HG03521 (cell line): Measurements from ENCODE around the gene GABARAP.

Experiments used
- ATAC-seq: cut with Tn5 transposase; IDR thresholded peaks from one replicate; pipeline ENCODE4 v1.9.1; 2021; ENCODE audit warnings: mild to moderate bottlenecking, moderate library complexity; ENCODE audit not compliant: unreplicated experiment

Gene GABARAP

GRCh38 chr17:7241090-7241733, 1.0 kb downstream of the GABARAP start:
- no peak for ATAC-seq

GRCh38 chr17:7240375-7240774, 1.9 kb downstream of the GABARAP start:
- ATAC-seq, result no peak

GRCh38 chr17:7239091-7240027, 2.9 kb downstream of the GABARAP start, which contains the start of gene PHF23:
Gene PHF23, minus strand, starts transcription at chr17:7239457. Its CDS starts 178 bp downstream, at chr17:7239279.
- ATAC-seq, result peak; percentile 46

- no peak for ATAC-seq
These were observed 3.7 kb downstream of the GABARAP start for GRCh38 chr17:7238420-7239090.

- ATAC-seq, result no peak
These were observed 4.4 kb downstream of the GABARAP start for GRCh38 chr17:7237761-7238419.

GRCh38 chr17:7237266-7237760, 4.9 kb downstream of the GABARAP start:
- no peak for ATAC-seq

GRCh38 chr17:7236808-7237207, 5.4 kb downstream of the GABARAP start:
- no peak for ATAC-seq

- ATAC-seq, result no peak
These were observed 6.3 kb downstream of the GABARAP start for GRCh38 chr17:7235693-7236665.

GRCh38 chr17:7234083-7234951, 7.9 kb downstream of the GABARAP start, which contains the start of gene DVL2:
Gene DVL2, minus strand, starts transcription at chr17:7234517. Its CDS starts 255 bp downstream, at chr17:7234262.
- peak; percentile 49 for ATAC-seq

GRCh38 chr17:7233701-7234082, 8.6 kb downstream of the GABARAP start:
- no peak for ATAC-seq

GRCh38 chr17:7232114-7232513, 10.1 kb downstream of the GABARAP start:
- no peak for ATAC-seq

- ATAC-seq, result no peak
These were observed 12.7 kb downstream of the GABARAP start for GRCh38 chr17:7229504-7229903.

- no peak for ATAC-seq
These were observed 13.3 kb downstream of the GABARAP start for GRCh38 chr17:7228920-7229319.

- ATAC-seq, result no peak
These were observed 15.2 kb downstream of the GABARAP start for GRCh38 chr17:7226721-7227710.

GRCh38 chr17:7225711-7226331, 16.4 kb downstream of the GABARAP start:
- ATAC-seq, result no peak

- ATAC-seq, result no peak
These were observed 17.6 kb downstream of the GABARAP start for GRCh38 chr17:7224661-7225111.

- ATAC-seq, result no peak
These were observed 18.1 kb downstream of the GABARAP start for GRCh38 chr17:7224110-7224509.
